RWPE1 (cell line): ENCODE measurements around the gene DUOXA1.

Experiments used
- CTCF ChIA-PET: fragments of 350-600 bp; sonication (Branson Sonifier 250); formaldehyde crosslinking; extraction: SDS; loops from one replicate; lab custom pipeline; 2021; lab: Yijun Ruan, JAX
- POLR2A ChIA-PET: fragments of 400-600 bp; formaldehyde crosslinking; extraction: SDS; loops from one replicate; lab custom pipeline; 2020; ENCODE audit warnings: antibody characterized with exemption; ENCODE audit not compliant: low non-redundant PET; lab: Yijun Ruan, JAX
- DNase-seq: peaks from one replicate; pipeline ENCODE4 v3.0.0; 2012; ENCODE audit warnings: low spot score
- H3K27ac ChIP-seq: fragments of 450-650 bp; 2 replicates; pipeline ENCODE4 v1.5.1; 2017
- TF ChIP-seq, protein P1 (sequence below): fragments of 450-650 bp; conservative IDR thresholded peaks from 2 replicates; pipeline ENCODE4 v1.5.1; 2017; ENCODE audit warnings: low read depth, mild to moderate bottlenecking

Gene DUOXA1

DNA sequence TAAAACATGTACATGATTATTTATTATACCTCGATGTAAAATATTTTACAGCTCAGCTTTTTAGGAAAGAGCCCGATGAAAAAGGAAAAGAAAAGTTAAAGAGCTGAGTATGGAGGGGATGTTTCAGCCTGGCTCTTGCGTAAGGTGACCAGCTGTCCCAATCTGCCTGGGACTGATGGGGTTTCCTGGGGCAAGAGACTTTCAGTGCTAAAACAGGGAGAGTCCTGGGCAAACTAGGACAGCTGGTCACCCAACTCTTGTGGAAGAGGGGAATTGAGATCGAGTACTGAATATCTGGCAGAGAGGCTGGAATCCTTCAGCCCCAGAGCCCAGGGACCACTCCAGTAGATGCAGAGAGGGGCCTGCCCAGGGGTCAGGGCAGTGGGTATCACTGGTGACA lies 36.7 kb downstream of the DUOXA1 start:
- no peak overlapping the region for H3K27ac ChIP-seq
- ChIA-PET POLR2A (no interaction called here), CTCF (interaction anchor here (0.6 kb wide), 1 partner anchor 29 kb away, joined by 3 read pairs; no protein-coding TSS in a partner anchor)
- DNase-seq, result no peak
- TF ChIP-seq, protein P1, sequence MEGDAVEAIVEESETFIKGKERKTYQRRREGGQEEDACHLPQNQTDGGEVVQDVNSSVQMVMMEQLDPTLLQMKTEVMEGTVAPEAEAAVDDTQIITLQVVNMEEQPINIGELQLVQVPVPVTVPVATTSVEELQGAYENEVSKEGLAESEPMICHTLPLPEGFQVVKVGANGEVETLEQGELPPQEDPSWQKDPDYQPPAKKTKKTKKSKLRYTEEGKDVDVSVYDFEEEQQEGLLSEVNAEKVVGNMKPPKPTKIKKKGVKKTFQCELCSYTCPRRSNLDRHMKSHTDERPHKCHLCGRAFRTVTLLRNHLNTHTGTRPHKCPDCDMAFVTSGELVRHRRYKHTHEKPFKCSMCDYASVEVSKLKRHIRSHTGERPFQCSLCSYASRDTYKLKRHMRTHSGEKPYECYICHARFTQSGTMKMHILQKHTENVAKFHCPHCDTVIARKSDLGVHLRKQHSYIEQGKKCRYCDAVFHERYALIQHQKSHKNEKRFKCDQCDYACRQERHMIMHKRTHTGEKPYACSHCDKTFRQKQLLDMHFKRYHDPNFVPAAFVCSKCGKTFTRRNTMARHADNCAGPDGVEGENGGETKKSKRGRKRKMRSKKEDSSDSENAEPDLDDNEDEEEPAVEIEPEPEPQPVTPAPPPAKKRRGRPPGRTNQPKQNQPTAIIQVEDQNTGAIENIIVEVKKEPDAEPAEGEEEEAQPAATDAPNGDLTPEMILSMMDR, result no peak

DNA sequence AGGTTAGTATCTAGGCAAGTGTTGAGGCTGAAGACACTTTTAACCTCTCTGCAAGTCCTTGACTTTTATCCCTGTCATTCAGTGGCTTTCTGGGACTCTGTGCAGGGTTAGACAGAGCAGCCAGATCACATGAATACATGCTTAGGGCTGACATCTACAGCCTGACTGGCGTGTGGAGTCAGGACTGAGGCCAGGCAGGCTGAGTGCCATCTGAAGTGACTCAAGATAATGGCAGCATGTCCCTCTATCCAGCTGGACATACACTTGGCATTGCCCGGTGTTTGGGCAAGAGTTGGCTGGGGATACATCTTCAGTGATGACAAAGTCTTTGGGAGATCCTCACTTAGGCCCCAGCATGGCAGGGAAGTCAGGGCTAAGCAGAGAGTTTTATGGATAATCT lies 38.1 kb downstream of the DUOXA1 start:
- ChIA-PET CTCF (no interaction called here), POLR2A (no interaction called here)
- TF ChIP-seq, protein P1, result no peak
- no peak overlapping the region for H3K27ac ChIP-seq
- DNase-seq, result no peak

DNA sequence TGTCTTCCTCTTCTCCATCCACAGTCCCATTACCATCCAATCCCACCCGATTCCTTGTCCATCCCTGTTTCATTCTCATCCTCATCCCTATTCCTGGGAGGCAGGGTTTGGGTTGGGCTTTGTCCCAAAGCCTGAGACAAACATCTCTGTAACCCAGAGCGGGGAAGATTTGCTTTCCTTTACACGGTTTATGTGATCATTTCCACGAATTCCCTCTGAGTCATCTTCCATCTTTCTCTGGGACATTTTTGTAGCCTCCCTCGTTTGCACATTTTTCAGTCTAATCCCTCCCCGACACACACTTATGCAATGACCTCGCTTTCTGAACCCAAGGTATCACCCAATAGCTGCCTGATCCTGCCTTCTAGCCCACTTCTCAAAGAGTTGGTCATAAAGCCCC lies 38.5 kb downstream of the DUOXA1 start:
- no peak overlapping the region for H3K27ac ChIP-seq
- TF ChIP-seq, protein P1, result no peak
- no peak for DNase-seq
- ChIA-PET POLR2A (no interaction called here), CTCF (no interaction called here)

DNA sequence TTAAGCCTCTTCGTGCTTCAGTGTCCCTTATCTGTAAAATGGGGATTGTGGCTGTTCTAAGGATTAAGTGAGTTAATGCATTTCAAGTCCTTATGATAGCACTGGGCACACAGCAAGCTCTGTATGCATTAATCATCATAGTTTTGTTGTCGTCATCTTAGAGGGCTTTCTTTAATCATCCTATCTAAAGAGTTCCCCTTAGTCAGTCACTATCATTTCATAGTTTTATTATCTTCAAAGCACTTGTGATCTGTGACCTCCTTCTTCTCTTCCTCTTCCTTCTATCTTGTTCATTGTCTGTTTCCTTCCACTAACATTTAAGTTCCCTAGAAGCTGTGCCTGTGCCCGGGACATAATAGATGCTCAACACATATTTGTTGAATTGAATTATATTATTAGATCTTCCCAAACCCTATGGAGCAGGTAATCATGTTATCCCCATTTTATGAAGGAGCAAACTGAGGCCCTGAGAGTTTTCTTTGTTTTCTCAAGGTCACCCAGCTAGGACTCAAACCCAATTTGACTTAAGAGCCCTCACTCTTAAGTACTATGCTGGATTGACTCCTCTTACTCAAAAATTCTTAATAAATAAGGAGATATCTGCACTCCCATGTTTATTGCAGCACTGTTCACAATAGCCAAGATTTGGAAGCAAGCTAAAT lies 39.8 kb downstream of the DUOXA1 start:
- ChIA-PET POLR2A (no interaction called here), CTCF (interaction anchor here (0.6 kb wide), 1 partner anchor 1704 kb away, joined by 3 read pairs; no protein-coding TSS in a partner anchor)
- no peak overlapping the region for H3K27ac ChIP-seq
- no peak for DNase-seq
- TF ChIP-seq, protein P1, result no peak

DNA sequence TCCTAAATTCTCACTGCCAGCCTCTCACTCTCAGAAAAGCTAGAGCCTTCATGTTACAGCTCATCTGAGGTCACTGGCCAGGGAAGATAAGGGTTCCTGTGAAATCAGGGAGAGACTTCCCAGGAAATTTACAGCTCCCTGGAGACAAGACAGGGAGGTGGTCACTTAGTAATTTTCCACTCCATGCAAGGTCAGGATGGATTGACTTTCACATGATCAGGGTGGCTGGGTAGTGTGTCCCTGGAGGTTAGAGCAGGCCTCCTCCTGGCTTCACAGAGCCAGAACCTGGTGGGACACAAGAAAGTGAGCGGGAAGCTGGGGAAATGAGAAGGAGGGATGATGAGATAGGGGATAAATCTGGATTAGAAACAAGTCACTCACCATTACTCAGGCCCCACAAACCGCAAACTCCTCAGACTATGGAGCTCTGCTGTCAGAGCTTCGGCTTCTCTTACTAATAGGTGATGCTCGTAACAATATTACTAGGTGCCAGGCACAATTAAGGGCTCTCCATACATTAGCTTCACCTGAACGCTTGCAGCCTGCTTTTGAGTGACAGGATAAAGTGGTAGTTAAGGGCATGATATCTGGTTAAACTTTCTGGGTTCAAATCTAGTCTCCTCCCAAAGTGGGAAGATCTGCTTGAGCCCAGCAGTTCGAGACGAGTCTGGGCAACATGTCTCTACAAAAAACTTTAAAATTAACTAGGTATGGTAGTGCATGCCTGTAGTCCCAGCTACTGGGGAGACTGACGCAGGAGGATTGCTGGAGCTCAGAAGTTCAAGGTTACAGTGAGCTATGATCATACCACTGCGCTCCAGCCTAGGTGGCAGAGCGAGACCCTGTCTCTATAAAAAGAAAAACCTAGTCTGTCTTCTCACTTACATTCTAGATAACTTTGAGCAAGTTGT lies 40.6 kb downstream of the DUOXA1 start:
- DNase-seq, result no peak
- H3K27ac ChIP-seq, result no peak overlapping the region
- POLR2A ChIA-PET, result no interaction called here
- CTCF ChIA-PET, result interaction anchor here (1.9 kb wide), 1 partner anchor 29 kb away, joined by 4 read pairs; no protein-coding TSS in a partner anchor
- TF ChIP-seq, protein P1, result no peak

DNA sequence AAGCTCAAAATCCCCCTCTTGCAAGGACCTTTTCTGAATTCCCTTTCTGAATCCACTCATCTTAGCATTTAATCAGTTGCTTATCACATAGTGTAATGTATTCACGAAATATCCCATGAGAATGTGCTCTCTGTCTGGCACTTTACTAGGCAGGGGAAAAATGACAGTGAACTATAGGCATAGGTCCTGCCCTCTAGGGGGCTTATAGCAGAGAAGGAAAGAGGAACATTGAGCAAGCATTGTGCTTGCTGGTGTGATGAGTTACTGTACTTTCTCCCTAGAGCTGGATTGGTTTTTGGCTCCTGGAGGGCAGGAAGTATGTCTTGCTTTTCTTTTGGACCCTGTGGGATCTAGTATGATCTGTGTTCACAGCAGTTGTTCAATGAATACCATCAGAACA lies 42.2 kb downstream of the DUOXA1 start:
- POLR2A ChIA-PET, result no interaction called here
- TF ChIP-seq, protein P1, result no peak

More for the DNA sequence above, 42.2 kb downstream of the DUOXA1 start:
- no peak overlapping the region for H3K27ac ChIP-seq
- no peak for DNase-seq
- CTCF ChIA-PET, result interaction anchor here (1.9 kb wide), 1 partner anchor 31 kb away, joined by 4 read pairs; no protein-coding TSS in a partner anchor
